H1 (cell line): ENCODE data around the gene CEBPE. TPM values are rescaled to one million over a fixed set of nuclear protein-coding genes. Genes with fewer than 3 reads are reported as not detected.

Source experiments
- CTCF ChIA-PET: fragments of 300-600 bp; sonication (Branson Sonifier 250); formaldehyde crosslinking; loops from one replicate; lab custom pipeline; 2021; ENCODE audit not compliant: partially characterized antibody; lab: Charles Lee
- POLR2A ChIA-PET: fragments of 300-600 bp; sonication (Branson Sonifier 250); formaldehyde crosslinking; loops from one replicate; lab custom pipeline; 2021; ENCODE audit warnings: inconsistent platforms; ENCODE audit not compliant: partially characterized antibody; lab: Charles Lee
- DNase-seq, 2 experiments: peaks; one replicate each; pipeline versions ENCODE4 v3.0.0 to v3.0.0-alpha.2; 2010 to 2022; ENCODE audit warnings: low spot score in 2 of 2, low read depth in 1 of 2, mixed read lengths in 1 of 2
- FAIRE-seq: peaks from 2 replicates; lab custom pipeline; 2011; peaks lifted over from hg19 to GRCh38; lab: Jason Lieb, UNC
- H2AFZ ChIP-seq: 2 replicates; pipeline ENCODE4 v1.8.1; 2012; ENCODE audit warnings: low read length, inconsistent platforms
- H2AK5ac ChIP-seq: 2 replicates; pipeline ENCODE4 v1.6.1; 2013; ENCODE audit warnings: low read depth, low read length
- H2BK120ac ChIP-seq: replicated peaks from 2 replicates; pipeline ENCODE3; 2013; ENCODE audit warnings: low read depth, low read length, inconsistent platforms
- H2BK12ac ChIP-seq: 2 replicates; pipeline ENCODE4 v1.6.1; 2013; ENCODE audit warnings: low read depth, low read length
- H2BK15ac ChIP-seq: 2 replicates; pipeline ENCODE4 v1.6.1; 2013; ENCODE audit warnings: low read length
- H2BK20ac ChIP-seq: 2 replicates; pipeline ENCODE4 v1.6.1; 2013; ENCODE audit warnings: low read length
- H2BK5ac ChIP-seq: 2 replicates; pipeline ENCODE4 v1.6.1; 2013; ENCODE audit warnings: low read depth, low read length
- H3K14ac ChIP-seq: 2 replicates; pipeline ENCODE4 v1.6.1; 2013; ENCODE audit warnings: inconsistent platforms; ENCODE audit not compliant: insufficient read length
- H3K18ac ChIP-seq: 2 replicates; pipeline ENCODE4 v1.6.1; 2013; ENCODE audit warnings: low read length; ENCODE audit errors: extremely low read depth
- H3K23ac ChIP-seq: 2 replicates; pipeline ENCODE4 v1.6.1; 2013; ENCODE audit warnings: inconsistent platforms; ENCODE audit not compliant: insufficient read length
- H3K23me2 ChIP-seq: 2 replicates; pipeline ENCODE4 v1.6.1; 2013; ENCODE audit warnings: low read depth, low read length
- H3K27ac ChIP-seq: 2 replicates; pipeline ENCODE4 v1.6.1; 2011; ENCODE audit warnings: low read depth, low read length, inconsistent platforms
- H3K27me3 ChIP-seq, 4 experiments: replicated peaks in 1 of 4; 1 replicate in 1 of 4; 2 replicates in 3 of 4; pipeline versions ENCODE4 v1.6.1 to v1.8.1; 2011 to 2013; ENCODE audit warnings: low read length in 3 of 4, mild to moderate bottlenecking in 3 of 4, inconsistent platforms in 2 of 4, mixed read lengths in 2 of 4, moderate library complexity in 1 of 4; ENCODE audit not compliant: control insufficient read depth in 3 of 4, insufficient read depth in 3 of 4; ENCODE audit errors: extremely low read depth in 1 of 4
- H3K36me3 ChIP-seq, 4 experiments: 2 replicates each; pipeline versions ENCODE4 v1.6.1 to v1.8.1; 2011 to 2013; ENCODE audit warnings: mild to moderate bottlenecking in 4 of 4, low read length in 3 of 4, moderate library complexity in 2 of 4, control low read depth in 1 of 4, inconsistent platforms in 1 of 4; ENCODE audit not compliant: insufficient read depth in 4 of 4, control insufficient read depth in 2 of 4
- H3K4ac ChIP-seq: replicated peaks from 2 replicates; pipeline ENCODE3; 2013; ENCODE audit warnings: low read length, low read depth, mixed read lengths, inconsistent platforms; ENCODE audit not compliant: insufficient read length
- H3K4me1 ChIP-seq, 4 experiments: replicated peaks in 1 of 4; 1 replicate in 1 of 4; 2 replicates in 3 of 4; pipeline versions ENCODE4 v1.6.1 to v1.8.1; 2011 to 2013; ENCODE audit warnings: low read length in 3 of 4, inconsistent platforms in 2 of 4, mixed read lengths in 1 of 4; ENCODE audit not compliant: insufficient read depth in 4 of 4, control insufficient read depth in 3 of 4
- H3K4me2 ChIP-seq, 2 experiments: 2 replicates each; pipeline versions ENCODE4 v1.6.1 to v1.8.1; 2011 to 2013; ENCODE audit warnings: low read depth in 2 of 2, low read length in 2 of 2, control low read depth in 1 of 2, inconsistent platforms in 1 of 2, mild to moderate bottlenecking in 1 of 2; ENCODE audit not compliant: insufficient read depth in 1 of 2
- H3K4me3 ChIP-seq, 4 experiments: fragments of 200-600, 300-600 bp in 1 of 4; sonication (generic), shearing (Covaris generic), sonication (Bioruptor Twin) in 1 of 4; 2 replicates each; pipeline versions ENCODE4 v1.5.1 to v1.8.1; 2011 to 2016; ENCODE audit warnings: low read length in 4 of 4, low read depth in 3 of 4, control low read depth in 2 of 4, inconsistent platforms in 2 of 4, mild to moderate bottlenecking in 2 of 4, mixed read lengths in 1 of 4, moderate library complexity in 1 of 4; ENCODE audit not compliant: insufficient read depth in 2 of 4; ENCODE audit errors: extremely low read depth in 1 of 4
- H3K56ac ChIP-seq: replicated peaks from 2 replicates; pipeline ENCODE3; 2013; ENCODE audit warnings: low read depth, mild to moderate bottlenecking, mixed read lengths, low read length, inconsistent platforms; ENCODE audit not compliant: insufficient read length
- H3K79me1 ChIP-seq: 2 replicates; pipeline ENCODE4 v1.6.1; 2013; ENCODE audit warnings: low read depth, low read length, control low read depth
- H3K79me2 ChIP-seq, 2 experiments: 2 replicates each; pipeline versions ENCODE4 v1.6.1 to v1.8.1; 2012 to 2013; ENCODE audit warnings: low read length in 2 of 2, mild to moderate bottlenecking in 2 of 2, inconsistent platforms in 1 of 2; ENCODE audit not compliant: insufficient read depth in 2 of 2, control insufficient read depth in 1 of 2
- H3K9ac ChIP-seq, 4 experiments: replicated peaks in 1 of 4; 1 replicate in 1 of 4; 2 replicates in 3 of 4; pipeline versions ENCODE4 v1.6.1 to v1.8.1; 2011 to 2013; ENCODE audit warnings: low read depth in 3 of 4, low read length in 3 of 4, control low read depth in 2 of 4, mild to moderate bottlenecking in 2 of 4, moderate library complexity in 2 of 4, inconsistent platforms in 1 of 4; ENCODE audit errors: extremely low read depth in 1 of 4
- H3K9me3 ChIP-seq, 2 experiments: 2 replicates each; pipeline versions ENCODE4 v1.6.1 to v1.8.1; 2012 to 2013; ENCODE audit warnings: mild to moderate bottlenecking in 2 of 2, moderate library complexity in 2 of 2, control low read depth in 1 of 2, inconsistent platforms in 1 of 2, low read depth in 1 of 2, low read length in 1 of 2, mixed read lengths in 1 of 2; ENCODE audit not compliant: insufficient read depth in 2 of 2
- H4K20me1 ChIP-seq, 2 experiments: replicated peaks in 1 of 2; 2 replicates each; pipeline versions ENCODE3 to v1.8.1; 2011 to 2013; ENCODE audit warnings: inconsistent platforms in 2 of 2, low read length in 2 of 2, mild to moderate bottlenecking in 1 of 2; ENCODE audit not compliant: insufficient read depth in 2 of 2, control insufficient read depth in 1 of 2
- H4K5ac ChIP-seq: 2 replicates; pipeline ENCODE4 v1.6.1; 2013; ENCODE audit warnings: low read length, low read depth, mixed read lengths, inconsistent platforms; ENCODE audit not compliant: insufficient read length
- H4K8ac ChIP-seq: 2 replicates; pipeline ENCODE4 v1.8.0; 2013; ENCODE audit warnings: mild to moderate bottlenecking, moderate library complexity, low read length, inconsistent platforms; ENCODE audit not compliant: insufficient read depth; ENCODE audit errors: extremely low read depth
- H4K91ac ChIP-seq: replicated peaks from 2 replicates; pipeline ENCODE3; 2013; ENCODE audit warnings: low read length, mixed read lengths, inconsistent platforms; ENCODE audit not compliant: insufficient read length
- CHD1 ChIP-seq: IDR thresholded peaks from 2 replicates; pipeline ENCODE4 v1.6.1; 2012; ENCODE audit warnings: low read depth, low read length, improper control_type of control experiment
- EGR1 ChIP-seq: IDR thresholded peaks from 2 replicates; pipeline ENCODE4 v1.6.1; 2011; ENCODE audit warnings: low read depth, low read length, borderline replicate concordance
- SAP30 ChIP-seq: fragments of 300-600 bp; sonication (generic); IDR thresholded peaks from 2 replicates; pipeline ENCODE4 v1.7.1; 2012; ENCODE audit warnings: low read length, moderate library complexity, mild to moderate bottlenecking, inconsistent platforms; ENCODE audit not compliant: insufficient read depth, insufficient replicate concordance
- polyA plus RNA-seq, 7 experiments: library from polyadenylated mRNA; depleted of rRNA in 3 of 7; stranded (reverse) in 5 of 7; unstranded in 2 of 7; fragments of >200 nt in 5 of 7; fragments of 200-250 nt in 2 of 7; gene quantifications; 1 replicate in 5 of 7; 2 replicates in 1 of 7; 4 replicates in 1 of 7; pipeline versions ENCODE4 v1.2.1 to v1.2.3, GENCODE V29; 2011 to 2013; ENCODE audit warnings: missing spikeins in 2 of 7, mixed read lengths in 2 of 7
- total RNA-seq: library from RNA; stranded (reverse); fragmentation: NEBNext Ultra II Directional; extraction: Animal tissue kit (Norgen Biotek cat#: 25700); gene quantifications from 2 replicates; pipeline ENCODE4 v1.2.1, GENCODE V29; 2021

The CEBPE gene
- total and polyA plus RNA-seq, 2 of the 8 experiments (the other 6 are each of a cell fraction or from before 2014, with no cell fraction given): 0.05 TPM; not detected in 1

- no peak for FAIRE-seq
- CTCF ChIA-PET: interaction anchor here (1.1 to 1.8 kb wide), 3 partner anchors 19 to 37 kb away, joined by 3 to 7 read pairs (median 3); no protein-coding TSS in a partner anchor
- H3K9ac ChIP-seq: no peak overlapping the region
- TF ChIP-seq CHD1 (no peak), SAP30 (no peak), EGR1 (no peak)
Measured at GRCh38 chr14:23149745-23150144, 30.7 kb upstream of the CEBPE start.

More at GRCh38 chr14:23149745-23150144, 30.7 kb upstream of the CEBPE start:
- Histone ChIP-seq H2BK120ac (no peak overlapping the region), H3K27me3 (no peaks in the 10 kb centered on the region), H4K91ac (no peak overlapping the region), H3K4me3 (no peak overlapping the region), H3K23me2 (peaks cover 3% of the 10 kb centered on the region; the same call in 1 of the 2 replicates), H2BK20ac (no peak overlapping the region), H4K8ac (no peak overlapping the region), H2AFZ (no peak overlapping the region), H3K27ac (no peak overlapping the region), H3K4ac (no peak overlapping the region), H3K56ac (no peak overlapping the region), H3K23ac (no peak overlapping the region), H3K4me1 (peaks cover 3 to 6% (median 6%) of the 10 kb centered on the region in 4 experiments; a peak in 6 of 7 replicates), H2BK15ac (no peak overlapping the region), H3K36me3 (peaks cover 0 to 21% (median 8%) of the 10 kb centered on the region in 4 experiments; a peak in 6 of 8 replicates), H4K20me1 (peaks cover 2 to 4% of the 10 kb centered on the region in 2 experiments), H3K18ac (no peak overlapping the region), H4K5ac (no peak overlapping the region), H2BK5ac (no peak overlapping the region), H2BK12ac (no peak overlapping the region), H3K14ac (no peak overlapping the region), H2AK5ac (no peak overlapping the region), H3K9me3 (no peaks in the 10 kb centered on the region), H3K79me2 (no peaks in the 10 kb centered on the region), H3K4me2 (no peak overlapping the region), H3K79me1 (no peaks in the 10 kb centered on the region; the same call in none of the 2 replicates)
- no peak for DNase-seq
- POLR2A ChIA-PET: interaction anchor here (0.6 to 1.8 kb wide), 5 partner anchors 12 to 73 kb away, joined by 3 to 4 read pairs (median 3); no protein-coding TSS in a partner anchor
